Upper lobe of left lung (tissue), 6 donors: ENCODE results near the gene KAZN. TPM values are rescaled to one million over a fixed set of nuclear protein-coding genes. Genes with fewer than 3 reads are reported as not detected.

ENCODE experiments used
- ATAC-seq, 2 donors: fragments of 200-7000 bp; cut with Tn5 transposase; one replicate each; pipeline ENCODE4 v1.9.1; 2022; ENCODE audit warnings: mild to moderate bottlenecking in 2 of 2, moderate library complexity in 2 of 2; ENCODE audit not compliant: low FRiP score in 2 of 2
- DNase-seq, 2 donors: peaks; one replicate each; pipeline ENCODE4 v3.0.0-alpha.2; 2019 to 2020
- H3K27ac ChIP-seq, 4 donors: fragments of 200-600 bp; sonication (generic); one replicate each; pipeline ENCODE4 v1.5.1; 2016 to 2019
- H3K27me3 ChIP-seq, 4 donors: fragments of 200-600 bp; sonication (generic); one replicate each; pipeline ENCODE4 v1.5.1; 2017 to 2019
- H3K36me3 ChIP-seq, 4 donors: fragments of 200-600 bp; sonication (generic); one replicate each; pipeline ENCODE4 v1.5.1; 2016 to 2019
- H3K4me1 ChIP-seq, 4 donors: fragments of 200-600 bp; sonication (generic); one replicate each; pipeline ENCODE4 v1.5.1; 2018 to 2019
- H3K4me3 ChIP-seq, 4 donors: fragments of 200-600 bp; sonication (generic); one replicate each; pipeline ENCODE4 v1.5.1; 2017 to 2019; ENCODE audit warnings: mild to moderate bottlenecking in 2 of 4, moderate library complexity in 1 of 4
- H3K9me3 ChIP-seq, 4 donors: fragments of 200-600 bp; sonication (generic); one replicate each; pipeline ENCODE4 v1.5.1; 2018 to 2019
- CTCF ChIP-seq, 6 experiments: fragments of 450-650 bp in 4 of 6; fragments of 200-600 bp in 2 of 6; sonication (generic) in 2 of 6; IDR thresholded peaks; one replicate each; pipeline ENCODE4 v1.5.1; 2016 to 2019; ENCODE audit warnings: antibody characterized with exemption in 6 of 6
- EP300 ChIP-seq, 4 donors: sonication (generic); formaldehyde crosslinking; IDR thresholded peaks; one replicate each; pipeline ENCODE4 v1.5.1; 2017; ENCODE audit warnings: antibody characterized with exemption in 4 of 4, control low read depth in 2 of 4
- POLR2A ChIP-seq, 4 donors: fragments of 450-650 bp; IDR thresholded peaks; one replicate each; pipeline ENCODE4 v1.5.1; 2016 to 2017; ENCODE audit warnings: antibody characterized with exemption in 4 of 4, mild to moderate bottlenecking in 2 of 4
- POLR2AphosphoS5 ChIP-seq, 2 donors: sonication (generic); formaldehyde crosslinking; IDR thresholded peaks; one replicate each; pipeline ENCODE4 v1.5.1; 2017; ENCODE audit warnings: antibody characterized with exemption in 2 of 2
- WGBS, 2 donors: methylation state at CpG; one replicate each; pipeline ENCODE4 v1.1.5; 2017 to 2018; 5-methylcytosine and 5-hydroxymethylcytosine counted together
- total RNA-seq, 6 donors: library from RNA; depleted of rRNA in 4 of 6; stranded (reverse); fragments of >200 nt in 4 of 6; gene quantifications; one replicate each; pipeline versions ENCODE4 v1.1.0 to v1.2.1, GENCODE V29; 2016 to 2021
- donor health status: DM: no; HTN: no; CAD: no; lungs with moderate emphysema.
- donor health status: DM: no; HTN: yes; CAD: no; lungs with severe emphysema.

The KAZN gene
- total RNA-seq, 6 donors from 2014 or later = 11.5 to 30.0 (median 17.6) TPM

DNA sequence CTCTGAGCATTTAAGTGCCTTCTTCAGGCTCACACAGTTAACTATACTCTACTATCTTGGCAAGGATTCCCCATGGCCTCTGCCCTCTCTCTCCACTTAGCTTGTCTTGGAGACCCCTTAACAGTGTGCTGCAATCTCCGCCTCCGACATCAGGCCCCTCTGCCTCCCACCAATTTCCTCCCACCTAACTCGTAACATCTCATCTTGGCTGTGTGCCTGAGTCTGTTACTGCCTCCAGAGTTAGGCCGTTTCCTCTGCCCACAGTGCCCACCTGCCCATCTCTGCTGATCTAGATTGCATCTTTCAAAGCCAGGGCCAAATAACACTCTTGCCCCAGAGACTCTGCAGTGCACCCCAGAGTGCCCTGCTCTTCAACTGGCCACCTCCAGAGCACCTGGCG, 310.8 kb downstream of the KAZN start:
- no peaks in the 10 kb centered on the region for H3K27me3 ChIP-seq
- H3K27ac ChIP-seq = no peak overlapping the region
- H3K4me1 ChIP-seq = peaks cover 4 to 7% (median 6%) of the 10 kb centered on the region in 4 donors
- DNase-seq (no peak), ATAC-seq (no peak)
- H3K4me3 ChIP-seq = no peak overlapping the region
- no peaks in the 10 kb centered on the region for H3K9me3 ChIP-seq
- WGBS, 2 donors = 89 to 93% methylated on average over 5 of the region's 5 CpGs
- H3K36me3 ChIP-seq = no peaks in the 10 kb centered on the region
- TF ChIP-seq POLR2A (IDR thresholded peaks at IDR 0.05) = no peak
- no peak for TF ChIP-seq CTCF (IDR thresholded peaks at IDR 0.05)
- no peak for TF ChIP-seq EP300 (IDR thresholded peaks at IDR 0.05)
- TF ChIP-seq POLR2AphosphoS5 (IDR thresholded peaks at IDR 0.05) = no peak

- Histone ChIP-seq H3K4me3 (no peak overlapping the region), H3K27me3 (no peaks in the 10 kb centered on the region), H3K4me1 (peaks cover 4 to 7% (median 6%) of the 10 kb centered on the region in 4 donors), H3K36me3 (no peaks in the 10 kb centered on the region), H3K27ac (no peak overlapping the region), H3K9me3 (no peaks in the 10 kb centered on the region)
- no peak for DNase-seq
- no peak for ATAC-seq
- 91 to 99% methylated on average over 7 to 10 of the region's 10 CpGs for WGBS, 2 donors
- TF ChIP-seq POLR2A (IDR thresholded peaks at IDR 0.05) = no peak
- TF ChIP-seq POLR2AphosphoS5 (IDR thresholded peaks at IDR 0.05) = no peak
- TF ChIP-seq EP300 (IDR thresholded peaks at IDR 0.05) = no peak
- no peak for TF ChIP-seq CTCF (IDR thresholded peaks at IDR 0.05)
These were observed 311.5 kb downstream of the KAZN start for GRCh38 chr1:14909920-14910460.

DNA sequence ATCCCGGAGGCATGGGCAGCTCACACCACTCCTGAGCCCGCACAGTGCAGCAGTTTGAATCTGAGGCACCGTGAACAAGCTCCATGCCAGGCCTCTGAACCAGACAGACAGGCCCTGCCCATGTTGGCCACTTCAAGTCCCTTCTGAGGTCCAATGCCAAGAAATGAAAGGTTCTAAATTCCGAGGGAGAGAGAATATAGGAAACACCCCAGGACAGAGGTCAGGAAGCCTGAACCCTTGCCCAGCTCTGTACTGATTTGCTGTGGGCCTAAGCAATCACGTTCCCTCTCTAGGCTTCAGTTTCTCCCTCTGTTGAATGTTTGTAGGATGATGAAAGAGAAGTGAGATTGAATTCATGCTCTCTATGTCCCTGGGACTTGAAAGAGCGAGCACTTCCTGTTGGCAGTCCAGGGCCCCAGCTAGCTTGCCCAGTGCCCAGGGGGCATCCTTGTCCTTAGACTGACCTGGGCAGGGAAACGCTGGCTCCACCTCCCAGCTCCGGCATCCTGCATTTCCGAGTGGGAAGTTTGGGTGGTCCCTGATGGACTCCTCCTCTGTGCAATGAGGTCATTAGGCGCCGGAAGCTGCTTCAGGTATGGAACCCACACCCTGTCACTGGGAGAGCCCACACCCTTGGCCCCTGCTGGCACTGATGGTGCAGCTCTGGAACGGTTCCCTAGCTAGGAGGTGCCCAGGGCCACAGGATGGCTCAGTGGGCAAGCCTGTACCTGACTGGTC, 312.7 kb downstream of the KAZN start:
- peaks cover 4 to 7% (median 6%) of the 10 kb centered on the region in 4 donors for H3K4me1 ChIP-seq
- TF ChIP-seq POLR2A (IDR thresholded peaks at IDR 0.05) (no peak), CTCF (IDR thresholded peaks at IDR 0.05) (no peak), POLR2AphosphoS5 (IDR thresholded peaks at IDR 0.05) (no peak), EP300 (IDR thresholded peaks at IDR 0.05) (no peak)
- no peaks in the 10 kb centered on the region for H3K27me3 ChIP-seq
- no peak overlapping the region for H3K4me3 ChIP-seq
- H3K36me3 ChIP-seq = no peaks in the 10 kb centered on the region
- no peak for DNase-seq
- H3K9me3 ChIP-seq = no peaks in the 10 kb centered on the region
- 51 to 63% methylated on average over 7 to 11 of the region's 12 CpGs for whole genome bisulfite sequencing, 2 donors
- H3K27ac ChIP-seq = peak overlapping the region in 3 of 4 donors; percentile 1 to 70 (median 24)
- ATAC-seq = peak; percentile 34 to 44

- no peak for DNase-seq
- 82 to 92% methylated on average over 12 of the region's 12 CpGs for WGBS, 2 donors
- no peak for ATAC-seq
- H3K36me3 ChIP-seq = no peaks in the 10 kb centered on the region
- peaks cover 4 to 7% (median 6%) of the 10 kb centered on the region in 4 donors for H3K4me1 ChIP-seq
- no peak overlapping the region for H3K4me3 ChIP-seq
- H3K27ac ChIP-seq = no peak overlapping the region
- no peaks in the 10 kb centered on the region for H3K27me3 ChIP-seq
- H3K9me3 ChIP-seq = no peaks in the 10 kb centered on the region
- TF ChIP-seq POLR2AphosphoS5 (IDR thresholded peaks at IDR 0.05) = no peak
- no peak for TF ChIP-seq POLR2A (IDR thresholded peaks at IDR 0.05)
- no peak for TF ChIP-seq CTCF (IDR thresholded peaks at IDR 0.05)
- TF ChIP-seq EP300 (IDR thresholded peaks at IDR 0.05) = no peak
These were observed 314.5 kb downstream of the KAZN start for GRCh38 chr1:14912839-14913481.
